Measurements from ENCODE around the gene OR2A14.
"Not testable (repeated sequence)": the region's sequence is repeated elsewhere in the genome, so short reads cannot be mapped to it uniquely, and the experiment has no call there.

OR2A14 gene

GRCh38 chr7:144118341-144118740 lies 4.6 kb upstream of the OR2A14 start:
- H3K9ac ChIP-seq (ENCODE audit: low read length): no peak overlapping the region
- H3K27ac ChIP-seq (ENCODE audit: low read depth, low read length): no peak overlapping the region
- no peaks in the 10 kb centered on the region for H3K27me3 ChIP-seq (ENCODE audit: control insufficient read depth, insufficient read depth, low read length)
- H3K36me3 ChIP-seq (ENCODE audit: control insufficient read depth, insufficient read depth, low read length): no peaks in the 10 kb centered on the region
- no peak overlapping the region for H3K4me3 ChIP-seq (ENCODE audit: low read length)
- H3K4me1 ChIP-seq (ENCODE audit: control insufficient read depth, insufficient read depth, low read length): no peaks in the 10 kb centered on the region

DNA sequence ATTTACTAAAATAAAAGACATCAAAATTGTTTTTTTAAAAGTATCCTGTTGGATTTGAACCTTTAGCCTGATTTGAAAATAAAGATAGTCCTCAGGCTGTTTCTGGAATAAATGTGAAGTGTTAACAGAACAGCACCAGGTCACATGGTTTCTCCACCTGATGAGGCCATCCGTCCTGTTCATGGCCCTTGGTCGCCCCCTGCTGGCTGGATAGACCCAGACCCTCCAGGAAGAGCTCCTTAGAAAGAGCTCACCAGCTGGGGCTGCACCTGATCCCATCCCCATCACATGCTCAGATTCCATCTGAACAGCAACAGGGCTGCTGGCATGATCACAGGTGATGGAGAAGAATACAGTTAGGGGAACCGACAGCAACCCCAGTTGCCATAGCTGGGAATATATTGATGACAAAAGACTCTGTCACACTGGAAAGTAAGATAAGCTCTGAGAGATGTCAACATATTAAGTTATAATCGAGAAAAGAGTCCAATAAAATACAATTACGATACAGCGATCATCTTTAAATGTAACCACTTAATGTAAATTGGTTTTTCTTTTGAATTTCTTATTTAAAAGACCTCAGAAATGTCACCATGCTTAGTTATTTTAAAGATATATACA lies 4.8 kb downstream of the OR2A14 start:
- Histone ChIP-seq H3K27me3 (ENCODE audit: control insufficient read depth, insufficient read depth, low read length) (no peaks in the 10 kb centered on the region), H3K9ac (ENCODE audit: low read length) (no peak overlapping the region), H3K36me3 (ENCODE audit: control insufficient read depth, insufficient read depth, low read length) (no peaks in the 10 kb centered on the region), H3K27ac (ENCODE audit: low read depth, low read length) (no peak overlapping the region), H3K4me3 (ENCODE audit: low read length) (no peak overlapping the region), H3K4me1 (ENCODE audit: control insufficient read depth, insufficient read depth, low read length) (no peaks in the 10 kb centered on the region)

- H3K27ac ChIP-seq (ENCODE audit: low read depth, low read length); H3K27me3 ChIP-seq (ENCODE audit: control insufficient read depth, insufficient read depth, low read length): not testable (repeated sequence)
Observed at GRCh38 chr7:144129601-144130000, 6.6 kb downstream of the OR2A14 start.

GRCh38 chr7:144130730-144131129 lies 7.8 kb downstream of the OR2A14 start:
- no peak overlapping the region for H3K4me3 ChIP-seq (ENCODE audit: low read length)
- H3K36me3 ChIP-seq (ENCODE audit: control insufficient read depth, insufficient read depth, low read length): no peaks in the 10 kb centered on the region
- no peak overlapping the region for H3K27ac ChIP-seq (ENCODE audit: low read depth, low read length)
- no peaks in the 10 kb centered on the region for H3K4me1 ChIP-seq (ENCODE audit: control insufficient read depth, insufficient read depth, low read length)
- H3K27me3 ChIP-seq (ENCODE audit: control insufficient read depth, insufficient read depth, low read length): no peaks in the 10 kb centered on the region
- no peak overlapping the region for H3K9ac ChIP-seq (ENCODE audit: low read length)

More at GRCh38 chr7:144129601-144130000, 6.6 kb downstream of the OR2A14 start:
- H3K4me1 ChIP-seq (ENCODE audit: control insufficient read depth, insufficient read depth, low read length); H3K36me3 ChIP-seq (ENCODE audit: control insufficient read depth, insufficient read depth, low read length); H3K9ac ChIP-seq (ENCODE audit: low read length); H3K4me3 ChIP-seq (ENCODE audit: low read length): not testable (repeated sequence)

DNA sequence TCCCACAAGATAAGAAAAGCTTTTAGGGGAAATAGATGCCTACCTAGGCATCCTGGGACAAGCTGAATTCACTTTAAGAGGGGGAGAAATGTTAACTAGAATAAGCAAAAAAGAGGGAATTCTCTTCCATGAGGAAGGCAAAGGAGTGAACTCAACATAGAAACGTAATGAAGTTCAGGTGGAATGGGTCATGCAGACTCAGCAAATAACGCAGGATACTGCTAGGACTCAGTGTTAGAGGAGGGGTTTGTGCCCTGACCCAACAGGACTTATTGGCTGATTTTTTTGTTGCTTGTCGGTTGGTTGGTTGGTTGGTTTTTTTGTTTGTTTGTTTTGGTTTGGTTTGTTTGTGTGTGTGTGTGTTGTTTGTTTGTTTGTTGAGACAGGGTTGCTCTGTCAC lies 9.3 kb downstream of the OR2A14 start:
- Histone ChIP-seq H3K9ac (ENCODE audit: low read length) (no peak overlapping the region), H3K36me3 (ENCODE audit: control insufficient read depth, insufficient read depth, low read length) (no peaks in the 10 kb centered on the region), H3K27me3 (ENCODE audit: control insufficient read depth, insufficient read depth, low read length) (no peaks in the 10 kb centered on the region), H3K4me1 (ENCODE audit: control insufficient read depth, insufficient read depth, low read length) (no peaks in the 10 kb centered on the region), H3K27ac (ENCODE audit: low read depth, low read length) (no peak overlapping the region), H3K4me3 (ENCODE audit: low read length) (no peak overlapping the region)

DNA sequence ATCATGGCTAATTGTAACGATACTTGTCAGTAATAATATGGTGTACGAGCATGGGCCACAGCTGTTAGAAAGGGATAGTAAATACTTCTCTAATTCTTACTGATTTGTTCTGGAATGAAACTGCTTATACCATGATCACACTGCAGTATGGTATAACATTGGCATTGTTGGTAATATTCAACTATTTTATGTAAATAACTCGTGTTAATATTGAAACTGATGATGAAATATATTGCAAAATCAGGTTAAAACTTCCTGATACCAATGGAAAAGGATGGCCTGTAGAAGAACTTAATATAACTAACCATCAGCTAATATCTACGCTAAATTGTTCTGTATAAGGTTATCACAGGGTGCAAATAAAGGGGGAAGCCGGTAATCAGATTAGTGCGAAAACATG lies 10.3 kb downstream of the OR2A14 start:
- H3K4me1 ChIP-seq (ENCODE audit: control insufficient read depth, insufficient read depth, low read length): no peaks in the 10 kb centered on the region
- no peaks in the 10 kb centered on the region for H3K27me3 ChIP-seq (ENCODE audit: control insufficient read depth, insufficient read depth, low read length)
- H3K27ac ChIP-seq (ENCODE audit: low read depth, low read length): no peak overlapping the region
- H3K9ac ChIP-seq (ENCODE audit: low read length): no peak overlapping the region
- H3K36me3 ChIP-seq (ENCODE audit: control insufficient read depth, insufficient read depth, low read length): no peaks in the 10 kb centered on the region
- H3K4me3 ChIP-seq (ENCODE audit: low read length): no peak overlapping the region

- Histone ChIP-seq H3K4me1 (ENCODE audit: control insufficient read depth, insufficient read depth, low read length) (no peaks in the 10 kb centered on the region), H3K36me3 (ENCODE audit: control insufficient read depth, insufficient read depth, low read length) (no peaks in the 10 kb centered on the region), H3K9ac (ENCODE audit: low read length) (no peak overlapping the region)
Observed at GRCh38 chr7:144134116-144134515, 11.1 kb downstream of the OR2A14 start.

GRCh38 chr7:144137501-144137900 lies 14.5 kb downstream of the OR2A14 start:
- Histone ChIP-seq H3K27ac (ENCODE audit: low read depth, low read length) (no peak overlapping the region), H3K4me3 (ENCODE audit: low read length) (no peak overlapping the region), H3K9ac (ENCODE audit: low read length) (no peak overlapping the region), H3K27me3 (ENCODE audit: control insufficient read depth, insufficient read depth, low read length) (no peaks in the 10 kb centered on the region), H3K36me3 (ENCODE audit: control insufficient read depth, insufficient read depth, low read length) (no peaks in the 10 kb centered on the region), H3K4me1 (ENCODE audit: control insufficient read depth, insufficient read depth, low read length) (no peaks in the 10 kb centered on the region)

More at GRCh38 chr7:144134116-144134515, 11.1 kb downstream of the OR2A14 start:
- no peak overlapping the region for H3K4me3 ChIP-seq (ENCODE audit: low read length)
- H3K27ac ChIP-seq (ENCODE audit: low read depth, low read length): no peak overlapping the region
- H3K27me3 ChIP-seq (ENCODE audit: control insufficient read depth, insufficient read depth, low read length): no peaks in the 10 kb centered on the region

DNA sequence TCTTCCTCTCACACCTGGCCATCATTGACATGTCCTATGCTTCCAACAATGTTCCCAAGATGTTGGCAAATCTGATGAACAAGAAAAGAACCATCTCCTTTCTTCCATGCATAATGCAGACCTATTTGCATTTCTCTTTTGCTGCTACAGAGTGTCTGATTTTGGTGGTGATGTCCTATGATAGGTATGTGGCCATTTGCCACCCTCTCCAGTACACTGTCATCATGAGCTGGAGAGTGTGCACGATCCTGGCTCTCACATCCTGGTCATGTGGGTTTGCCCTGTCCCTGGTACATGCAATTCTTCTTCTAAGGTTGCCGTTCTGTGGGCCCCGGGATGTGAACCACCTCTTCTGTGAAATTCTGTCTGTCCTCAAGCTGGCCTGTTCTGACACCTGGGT lies 19.2 kb downstream of the OR2A14 start:
- Histone ChIP-seq H3K9ac (ENCODE audit: low read length) (no peak overlapping the region), H3K27me3 (ENCODE audit: control insufficient read depth, insufficient read depth, low read length) (no peaks in the 10 kb centered on the region), H3K4me3 (ENCODE audit: low read length) (no peak overlapping the region), H3K4me1 (ENCODE audit: control insufficient read depth, insufficient read depth, low read length) (no peaks in the 10 kb centered on the region), H3K27ac (ENCODE audit: low read depth, low read length) (no peak overlapping the region), H3K36me3 (ENCODE audit: control insufficient read depth, insufficient read depth, low read length) (no peaks in the 10 kb centered on the region)

DNA sequence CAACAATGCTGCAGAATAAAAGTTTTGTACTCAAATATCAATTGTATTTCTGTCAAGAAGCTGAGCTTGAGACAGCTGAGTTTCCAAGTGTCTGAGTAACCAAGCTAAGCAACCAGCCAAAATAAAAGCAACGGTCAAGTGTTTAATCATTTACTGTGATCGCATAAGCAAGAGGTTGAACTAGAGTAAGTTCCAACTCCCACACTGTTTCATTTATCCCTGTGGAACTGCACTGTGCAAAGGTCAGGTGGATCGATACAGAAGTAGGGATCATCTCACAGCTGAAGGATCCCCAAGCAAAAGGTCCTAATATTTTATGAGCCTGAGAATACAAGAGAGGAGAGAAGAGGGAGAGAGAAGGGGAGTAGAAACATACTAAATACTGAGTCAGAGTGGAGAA lies 21.4 kb downstream of the OR2A14 start:
- H3K36me3 ChIP-seq (ENCODE audit: control insufficient read depth, insufficient read depth, low read length): no peaks in the 10 kb centered on the region
- no peak overlapping the region for H3K9ac ChIP-seq (ENCODE audit: low read length)
- H3K4me3 ChIP-seq (ENCODE audit: low read length): no peak overlapping the region
- H3K4me1 ChIP-seq (ENCODE audit: control insufficient read depth, insufficient read depth, low read length): no peaks in the 10 kb centered on the region
- no peak overlapping the region for H3K27ac ChIP-seq (ENCODE audit: low read depth, low read length)
- no peaks in the 10 kb centered on the region for H3K27me3 ChIP-seq (ENCODE audit: control insufficient read depth, insufficient read depth, low read length)

DNA sequence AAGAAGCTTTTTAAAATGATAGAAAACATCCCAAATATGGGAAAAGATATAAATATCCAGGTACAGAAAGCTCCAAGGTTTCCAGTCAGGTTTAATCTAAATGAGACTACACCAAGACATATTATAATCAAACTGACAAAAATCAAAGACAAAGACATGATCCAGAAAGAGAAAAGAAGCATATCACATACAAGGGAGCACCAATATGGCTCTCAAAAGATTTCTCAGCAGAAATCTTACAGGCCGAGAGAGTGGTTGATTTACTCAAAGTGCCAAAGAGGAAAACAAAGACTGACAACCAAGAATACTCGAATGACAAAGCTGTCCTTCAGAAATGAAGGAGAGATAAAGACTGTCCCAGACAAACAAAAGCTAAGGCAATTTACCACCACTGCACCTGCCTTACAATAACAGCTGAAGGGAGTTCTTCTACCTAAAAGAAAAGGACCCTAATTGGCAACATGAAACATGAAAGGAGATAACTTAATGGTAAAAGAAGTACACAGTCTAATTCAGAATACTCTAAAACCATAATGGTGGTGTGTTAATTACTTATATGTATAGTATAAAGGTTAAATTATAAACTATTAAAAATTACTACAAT lies 25.4 kb downstream of the OR2A14 start:
- Histone ChIP-seq H3K27me3 (ENCODE audit: control insufficient read depth, insufficient read depth, low read length) (no peaks in the 10 kb centered on the region), H3K4me3 (ENCODE audit: low read length) (no peak overlapping the region), H3K36me3 (ENCODE audit: control insufficient read depth, insufficient read depth, low read length) (no peaks in the 10 kb centered on the region), H3K4me1 (ENCODE audit: control insufficient read depth, insufficient read depth, low read length) (no peaks in the 10 kb centered on the region), H3K27ac (ENCODE audit: low read depth, low read length) (no peak overlapping the region), H3K9ac (ENCODE audit: low read length) (no peak overlapping the region)

DNA sequence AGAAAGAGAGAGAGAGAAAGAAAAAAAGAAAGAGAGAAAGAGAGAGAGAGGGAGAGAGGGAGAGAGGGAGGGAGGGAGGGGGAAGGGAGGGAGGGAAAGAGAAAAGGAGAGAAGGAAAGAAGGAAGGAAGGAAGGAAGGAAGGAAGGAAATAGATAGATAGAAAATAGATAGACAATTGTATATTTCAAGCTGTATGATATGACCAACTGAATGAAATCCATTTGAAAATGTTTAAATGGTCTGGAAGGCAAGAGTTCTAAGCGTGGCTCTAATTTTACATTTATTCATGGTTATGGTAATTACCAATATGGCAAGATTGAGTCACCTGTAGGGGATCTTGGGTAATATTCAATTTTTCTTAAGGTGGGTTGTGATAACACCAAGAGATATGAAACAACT lies 35.9 kb downstream of the OR2A14 start:
- Histone ChIP-seq H3K27me3 (ENCODE audit: control insufficient read depth, insufficient read depth, low read length) (no peaks in the 10 kb centered on the region), H3K36me3 (ENCODE audit: control insufficient read depth, insufficient read depth, low read length) (no peaks in the 10 kb centered on the region), H3K4me3 (ENCODE audit: low read length) (no peak overlapping the region), H3K4me1 (ENCODE audit: control insufficient read depth, insufficient read depth, low read length) (no peaks in the 10 kb centered on the region), H3K9ac (ENCODE audit: low read length) (no peak overlapping the region), H3K27ac (ENCODE audit: low read depth, low read length) (no peak overlapping the region)

DNA sequence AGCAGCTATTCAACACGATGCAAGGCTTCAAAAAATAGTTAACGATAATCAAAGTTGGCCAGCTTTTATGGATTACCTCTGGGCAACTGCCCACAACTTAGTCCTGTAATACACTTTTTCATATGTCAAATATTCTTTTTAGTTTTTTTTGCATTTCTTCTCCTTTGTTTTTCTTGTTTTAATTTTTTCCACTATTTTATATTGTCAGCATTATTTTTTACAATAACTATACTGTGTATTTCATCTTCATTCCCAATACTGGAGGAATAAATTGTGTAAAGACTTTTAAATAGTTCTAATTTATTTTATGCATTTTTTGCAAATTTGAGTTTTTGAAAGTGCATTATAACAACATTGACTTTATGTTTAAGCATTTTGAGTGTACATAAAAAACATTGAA lies 41.8 kb downstream of the OR2A14 start:
- Histone ChIP-seq H3K27ac (ENCODE audit: low read depth, low read length) (no peak overlapping the region), H3K27me3 (ENCODE audit: control insufficient read depth, insufficient read depth, low read length) (no peaks in the 10 kb centered on the region), H3K9ac (ENCODE audit: low read length) (no peak overlapping the region)

More for the DNA sequence above, 41.8 kb downstream of the OR2A14 start:
- no peaks in the 10 kb centered on the region for H3K4me1 ChIP-seq (ENCODE audit: control insufficient read depth, insufficient read depth, low read length)
- no peaks in the 10 kb centered on the region for H3K36me3 ChIP-seq (ENCODE audit: control insufficient read depth, insufficient read depth, low read length)
- no peak overlapping the region for H3K4me3 ChIP-seq (ENCODE audit: low read length)

Data from rectal smooth muscle tissue (tissue), 1 donor.